Measurements from ENCODE around the gene TMEM168.

TMEM168 gene

GRCh38 chr7:112792441-112792840 is 2.2 kb upstream of the TMEM168 start:
- no peak for TF ChIP-seq CTCF (IDR thresholded peaks at IDR 0.05; ENCODE audit: control insufficient read depth, insufficient read depth, low read depth, low read length, missing control alignments)
- H3K4me3 ChIP-seq (ENCODE audit: control insufficient read depth, low read depth, low read length), result no peak overlapping the region
- no peak for DNase-seq (ENCODE audit: low read depth)

- DNase-seq (ENCODE audit: low read depth), result no peak
- H3K4me3 ChIP-seq (ENCODE audit: control insufficient read depth, low read depth, low read length), result no peak overlapping the region
- no peak for TF ChIP-seq CTCF (IDR thresholded peaks at IDR 0.05; ENCODE audit: control insufficient read depth, insufficient read depth, low read depth, low read length, missing control alignments)
Observed at GRCh38 chr7:112791465-112792168, 1.4 kb upstream of the TMEM168 start.

- no peak for TF ChIP-seq CTCF (IDR thresholded peaks at IDR 0.05; ENCODE audit: control insufficient read depth, insufficient read depth, low read depth, low read length, missing control alignments)
- peak overlapping the region; percentile 87 for H3K4me3 ChIP-seq (ENCODE audit: control insufficient read depth, low read depth, low read length)
- DNase-seq (ENCODE audit: low read depth), result no peak
Observed at GRCh38 chr7:112790586-112791003, 402 bp upstream of the TMEM168 start.

DNA sequence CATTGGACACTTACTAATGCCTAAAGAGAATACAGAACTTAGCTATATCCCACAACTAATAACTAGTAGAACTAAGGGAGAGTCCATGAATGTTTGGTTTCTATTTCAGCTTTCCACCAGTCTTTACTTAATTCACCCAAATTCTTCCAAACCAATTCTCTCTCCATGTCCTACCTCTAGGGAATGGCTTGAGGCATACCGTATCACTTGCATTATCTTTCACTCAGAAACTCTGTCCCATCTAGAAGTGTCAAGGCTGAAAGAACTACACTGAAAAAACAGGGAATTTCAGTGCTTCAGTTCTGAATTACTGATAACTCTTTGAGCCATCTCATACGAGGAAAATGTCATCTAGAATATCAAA is 758 bp downstream of the TMEM168 start:
- TF ChIP-seq CTCF (IDR thresholded peaks at IDR 0.05; ENCODE audit: control insufficient read depth, insufficient read depth, low read depth, low read length, missing control alignments), result no peak
- H3K4me3 ChIP-seq (ENCODE audit: control insufficient read depth, low read depth, low read length), result peak overlapping the region; percentile 87
- no peak for DNase-seq (ENCODE audit: low read depth)

DNA sequence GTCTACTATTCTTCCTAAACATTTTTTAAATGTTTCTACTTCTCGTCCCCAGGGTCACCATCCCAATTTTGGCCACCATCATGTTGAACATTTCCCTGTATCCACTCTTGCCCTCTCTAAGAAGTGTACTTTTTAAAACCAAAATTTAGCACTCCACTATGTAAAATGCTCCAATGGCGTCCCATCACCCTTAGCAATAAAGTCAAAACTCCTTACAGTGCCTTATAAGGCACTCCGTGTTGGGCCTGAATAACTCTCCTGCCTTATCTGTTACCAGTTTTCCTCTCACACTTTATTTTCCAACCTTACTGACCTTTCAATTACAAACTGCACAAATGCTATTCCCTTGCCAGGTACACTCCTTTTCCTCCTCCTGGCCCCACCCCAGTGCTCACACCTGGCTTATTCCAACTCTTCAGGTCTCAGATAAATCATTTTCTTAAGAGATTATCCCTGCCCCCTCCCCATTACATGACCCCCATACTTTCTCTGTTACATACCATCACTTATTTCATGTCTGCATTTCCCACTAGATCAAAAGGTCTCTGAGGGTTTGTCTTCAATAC is 1.3 kb downstream of the TMEM168 start:
- H3K4me3 ChIP-seq (ENCODE audit: control insufficient read depth, low read depth, low read length), result peak overlapping the region; percentile 87
- no peak for DNase-seq (ENCODE audit: low read depth)
- TF ChIP-seq CTCF (IDR thresholded peaks at IDR 0.05; ENCODE audit: control insufficient read depth, insufficient read depth, low read depth, low read length, missing control alignments), result no peak

GRCh38 chr7:112784603-112785002 is 5.6 kb downstream of the TMEM168 start:
- H3K4me3 ChIP-seq (ENCODE audit: control insufficient read depth, low read depth, low read length), result no peak overlapping the region
- no peak for DNase-seq (ENCODE audit: low read depth)
- no peak for TF ChIP-seq CTCF (IDR thresholded peaks at IDR 0.05; ENCODE audit: control insufficient read depth, insufficient read depth, low read depth, low read length, missing control alignments)
